ENCODE data around the gene INO80E.
"Not testable (repeated sequence)": the region's sequence is repeated elsewhere in the genome, so short reads cannot be mapped to it uniquely, and the experiment has no call there.

The INO80E gene

GRCh38 chr16:30010844-30011713 lies 15.0 kb downstream of the INO80E start, which contains the start of gene DOC2A:
Gene DOC2A, minus strand, starts transcription at chr16:30011027. Its CDS starts 805 bp downstream, at chr16:30010222.
- peak within 1 kb of the TSS; percentile 73 for H3K4me3 ChIP-seq (ENCODE audit: low read depth, low read length)
- H3K27ac ChIP-seq (ENCODE audit: low read depth, low read length) = no peak within 1 kb of the TSS
- no peak within 1 kb of the TSS for H2AFZ ChIP-seq (ENCODE audit: low read length, unreplicated experiment)
- no peaks in the 10 kb centered on the region for H3K36me3 ChIP-seq (ENCODE audit: insufficient read depth, low read length)
- H3K79me2 ChIP-seq (ENCODE audit: control insufficient read depth, insufficient read depth, low read length, unreplicated experiment) = no peaks in the 10 kb centered on the region
- peaks cover 28% of the 10 kb centered on the region for H3K27me3 ChIP-seq (ENCODE audit: insufficient read depth, low read length)
- H3K4me1 ChIP-seq (ENCODE audit: control insufficient read depth, insufficient read depth, low read length, unreplicated experiment) = peaks cover 6% of the 10 kb centered on the region

- H3K27me3 ChIP-seq (ENCODE audit: insufficient read depth, low read length) = peaks cover 28% of the 10 kb centered on the region
- H3K27ac ChIP-seq (ENCODE audit: low read depth, low read length) = no peak overlapping the region
- no peaks in the 10 kb centered on the region for H3K36me3 ChIP-seq (ENCODE audit: insufficient read depth, low read length)
- H3K79me2 ChIP-seq (ENCODE audit: control insufficient read depth, insufficient read depth, low read length, unreplicated experiment) = no peaks in the 10 kb centered on the region
- H2AFZ ChIP-seq (ENCODE audit: low read length, unreplicated experiment) = no peak overlapping the region
- H3K4me3 ChIP-seq (ENCODE audit: low read depth, low read length) = peak overlapping the region; percentile 73
- peaks cover 6% of the 10 kb centered on the region for H3K4me1 ChIP-seq (ENCODE audit: control insufficient read depth, insufficient read depth, low read length, unreplicated experiment)
Measured at GRCh38 chr16:30011714-30012504, 15.9 kb downstream of the INO80E start.

GRCh38 chr16:30012598-30012997 lies 16.6 kb downstream of the INO80E start:
- not testable (repeated sequence) for H3K27ac ChIP-seq (ENCODE audit: low read depth, low read length); H2AFZ ChIP-seq (ENCODE audit: low read length, unreplicated experiment); H3K79me2 ChIP-seq (ENCODE audit: control insufficient read depth, insufficient read depth, low read length, unreplicated experiment); H3K36me3 ChIP-seq (ENCODE audit: insufficient read depth, low read length); H3K4me1 ChIP-seq (ENCODE audit: control insufficient read depth, insufficient read depth, low read length, unreplicated experiment); H3K4me3 ChIP-seq (ENCODE audit: low read depth, low read length)
- H3K27me3 ChIP-seq (ENCODE audit: insufficient read depth, low read length) = peaks cover 28% of the 10 kb centered on the region

GRCh38 chr16:30015450-30015849 lies 19.4 kb downstream of the INO80E start:
- not testable (repeated sequence) for H3K4me1 ChIP-seq (ENCODE audit: control insufficient read depth, insufficient read depth, low read length, unreplicated experiment); H3K27ac ChIP-seq (ENCODE audit: low read depth, low read length); H3K4me3 ChIP-seq (ENCODE audit: low read depth, low read length); H3K79me2 ChIP-seq (ENCODE audit: control insufficient read depth, insufficient read depth, low read length, unreplicated experiment); H3K36me3 ChIP-seq (ENCODE audit: insufficient read depth, low read length); H2AFZ ChIP-seq (ENCODE audit: low read length, unreplicated experiment)
- H3K27me3 ChIP-seq (ENCODE audit: insufficient read depth, low read length) = peaks cover 16% of the 10 kb centered on the region

- peaks cover 3% of the 10 kb centered on the region; the same call in 1 of the 2 replicates for H3K27me3 ChIP-seq (ENCODE audit: insufficient read depth, low read length)
- no peak overlapping the region for H2AFZ ChIP-seq (ENCODE audit: low read length, unreplicated experiment)
- no peaks in the 10 kb centered on the region for H3K79me2 ChIP-seq (ENCODE audit: control insufficient read depth, insufficient read depth, low read length, unreplicated experiment)
- no peaks in the 10 kb centered on the region for H3K36me3 ChIP-seq (ENCODE audit: insufficient read depth, low read length)
- H3K4me3 ChIP-seq (ENCODE audit: low read depth, low read length) = no peak overlapping the region
- H3K27ac ChIP-seq (ENCODE audit: low read depth, low read length) = no peak overlapping the region
- H3K4me1 ChIP-seq (ENCODE audit: control insufficient read depth, insufficient read depth, low read length, unreplicated experiment) = no peaks in the 10 kb centered on the region
Measured at GRCh38 chr16:30016555-30017276, 20.7 kb downstream of the INO80E start.

- H3K36me3 ChIP-seq (ENCODE audit: insufficient read depth, low read length) = no peaks in the 10 kb centered on the region
- H3K27ac ChIP-seq (ENCODE audit: low read depth, low read length) = no peak overlapping the region
- no peaks in the 10 kb centered on the region for H3K27me3 ChIP-seq (ENCODE audit: insufficient read depth, low read length)
- no peaks in the 10 kb centered on the region for H3K4me1 ChIP-seq (ENCODE audit: control insufficient read depth, insufficient read depth, low read length, unreplicated experiment)
- H2AFZ ChIP-seq (ENCODE audit: low read length, unreplicated experiment) = no peak overlapping the region
- H3K79me2 ChIP-seq (ENCODE audit: control insufficient read depth, insufficient read depth, low read length, unreplicated experiment) = no peaks in the 10 kb centered on the region
- H3K4me3 ChIP-seq (ENCODE audit: low read depth, low read length) = no peak overlapping the region
Measured at GRCh38 chr16:30017277-30017656, 21.2 kb downstream of the INO80E start.

- not testable (repeated sequence) for H3K27ac ChIP-seq (ENCODE audit: low read depth, low read length); H3K4me3 ChIP-seq (ENCODE audit: low read depth, low read length); H2AFZ ChIP-seq (ENCODE audit: low read length, unreplicated experiment); H3K79me2 ChIP-seq (ENCODE audit: control insufficient read depth, insufficient read depth, low read length, unreplicated experiment); H3K36me3 ChIP-seq (ENCODE audit: insufficient read depth, low read length); H3K27me3 ChIP-seq (ENCODE audit: insufficient read depth, low read length); H3K4me1 ChIP-seq (ENCODE audit: control insufficient read depth, insufficient read depth, low read length, unreplicated experiment)
Measured at GRCh38 chr16:30017937-30018336, 21.9 kb downstream of the INO80E start.

GRCh38 chr16:30018731-30019158 lies 22.7 kb downstream of the INO80E start:
- Histone ChIP-seq H3K36me3 (ENCODE audit: insufficient read depth, low read length) (no peaks in the 10 kb centered on the region), H2AFZ (ENCODE audit: low read length, unreplicated experiment) (no peak overlapping the region), H3K27ac (ENCODE audit: low read depth, low read length) (no peak overlapping the region), H3K4me3 (ENCODE audit: low read depth, low read length) (no peak overlapping the region), H3K27me3 (ENCODE audit: insufficient read depth, low read length) (no peaks in the 10 kb centered on the region; the same call in 1 of the 2 replicates), H3K79me2 (ENCODE audit: control insufficient read depth, insufficient read depth, low read length, unreplicated experiment) (no peaks in the 10 kb centered on the region), H3K4me1 (ENCODE audit: control insufficient read depth, insufficient read depth, low read length, unreplicated experiment) (no peaks in the 10 kb centered on the region)

- Histone ChIP-seq H3K4me1 (ENCODE audit: control insufficient read depth, insufficient read depth, low read length, unreplicated experiment) (no peaks in the 10 kb centered on the region), H2AFZ (ENCODE audit: low read length, unreplicated experiment) (no peak within 1 kb of the TSS), H3K27me3 (ENCODE audit: insufficient read depth, low read length) (peaks cover 18% of the 10 kb centered on the region), H3K4me3 (ENCODE audit: low read depth, low read length) (no peak within 1 kb of the TSS), H3K27ac (ENCODE audit: low read depth, low read length) (no peak within 1 kb of the TSS), H3K36me3 (ENCODE audit: insufficient read depth, low read length) (no peaks in the 10 kb centered on the region), H3K79me2 (ENCODE audit: control insufficient read depth, insufficient read depth, low read length, unreplicated experiment) (no peaks in the 10 kb centered on the region)
Measured at GRCh38 chr16:30022887-30023286, 26.8 kb downstream of the INO80E start, which contains the start of gene C16orf92. Gene C16orf92, plus strand, starts transcription at chr16:30023198. Its CDS starts 143 bp downstream, at chr16:30023341.

- Histone ChIP-seq H3K79me2 (ENCODE audit: control insufficient read depth, insufficient read depth, low read length, unreplicated experiment) (no peaks in the 10 kb centered on the region), H3K27me3 (ENCODE audit: insufficient read depth, low read length) (peaks cover 18% of the 10 kb centered on the region), H3K4me1 (ENCODE audit: control insufficient read depth, insufficient read depth, low read length, unreplicated experiment) (no peaks in the 10 kb centered on the region), H3K27ac (ENCODE audit: low read depth, low read length) (no peak overlapping the region), H3K36me3 (ENCODE audit: insufficient read depth, low read length) (no peaks in the 10 kb centered on the region), H3K4me3 (ENCODE audit: low read depth, low read length) (no peak overlapping the region), H2AFZ (ENCODE audit: low read length, unreplicated experiment) (no peak overlapping the region)
Measured at GRCh38 chr16:30023586-30023985, 27.5 kb downstream of the INO80E start.

Data from ACC112 (cell line).